PC-9 (cell line): Measurements from ENCODE around the gene CHRNB1. TPM values are rescaled to one million over a fixed set of nuclear protein-coding genes. Genes with fewer than 3 reads are reported as not detected.

Source experiments
- BruUV-seq: library from RNA; stranded (reverse); fragments of 400-500 nt; replicated peaks from 2 replicates; lab custom pipeline; 2021; lab: Mats Ljungman, UMichigan
- CTCF ChIA-PET: fragments of 300-600 bp; sonication (Branson Sonifier 250); formaldehyde crosslinking; loops from one replicate; lab custom pipeline; 2022; ENCODE audit warnings: antibody characterized with exemption; lab: Charles Lee
- POLR2A ChIA-PET: fragments of 300-600 bp; sonication (Branson Sonifier 250); formaldehyde crosslinking; loops from one replicate; lab custom pipeline; 2022; ENCODE audit warnings: antibody characterized with exemption; ENCODE audit not compliant: unreplicated experiment; lab: Charles Lee
- DNase-seq, 2 experiments: peaks; one replicate each; pipeline versions ENCODE4 v3.0.0 to v3.0.0-alpha.2; 2015 to 2022; ENCODE audit warnings: mixed read lengths in 1 of 2
- H2AFZ ChIP-seq: fragments of 200-600 bp; sonication (generic); 2 replicates; pipeline ENCODE4 v1.8.1; 2017; ENCODE audit warnings: antibody characterized with exemption
- H3F3A ChIP-seq: fragments of 200-600 bp; sonication (generic); 2 replicates; pipeline ENCODE4 v1.8.1; 2017; ENCODE audit warnings: antibody characterized with exemption, mild to moderate bottlenecking, low read depth; ENCODE audit not compliant: insufficient read depth
- H3K27ac ChIP-seq: fragments of 200-600 bp; sonication (generic); 2 replicates; pipeline ENCODE4 v1.6.1; 2016; ENCODE audit warnings: mixed run types
- H3K27me3 ChIP-seq: fragments of 200-600 bp; sonication (generic); 2 replicates; pipeline ENCODE4 v1.6.1; 2016; ENCODE audit warnings: low read depth, mixed run types; ENCODE audit not compliant: insufficient read depth
- H3K36me3 ChIP-seq: fragments of 200-600 bp; sonication (generic); 2 replicates; pipeline ENCODE4 v1.6.1; 2016; ENCODE audit warnings: low read depth, mixed run types
- H3K4me1 ChIP-seq: fragments of 200-600 bp; sonication (generic); replicated peaks from 2 replicates; pipeline ENCODE4 v1.6.1; 2016; ENCODE audit warnings: mixed run types; ENCODE audit not compliant: insufficient read depth
- H3K4me2 ChIP-seq: fragments of 200-600 bp; sonication (generic); 2 replicates; pipeline ENCODE4 v1.6.1; 2017; ENCODE audit warnings: mixed run types
- H3K4me3 ChIP-seq: fragments of 200-600 bp; sonication (generic); 2 replicates; pipeline ENCODE4 v1.6.1; 2016; ENCODE audit warnings: mixed run types
- H3K79me2 ChIP-seq: fragments of 200-600 bp; sonication (generic); 2 replicates; pipeline ENCODE4 v1.6.1; 2017; ENCODE audit warnings: low read depth, mixed run types
- H3K9me2 ChIP-seq: fragments of 200-600 bp; sonication (generic); 2 replicates; pipeline ENCODE4 v1.8.1; 2017; ENCODE audit warnings: mild to moderate bottlenecking; ENCODE audit not compliant: insufficient read depth
- H3K9me3 ChIP-seq: fragments of 200-600 bp; sonication (generic); 2 replicates; pipeline ENCODE4 v1.8.1; 2016; ENCODE audit warnings: low read depth; ENCODE audit not compliant: insufficient read depth
- H4K20me1 ChIP-seq: fragments of 200-600 bp; sonication (generic); 2 replicates; pipeline ENCODE4 v1.8.1; 2017; ENCODE audit not compliant: insufficient read depth
- CTCF ChIP-seq: fragments of 200-600 bp; sonication (generic); conservative IDR thresholded peaks from 2 replicates; pipeline ENCODE4 v1.6.1; 2017; ENCODE audit warnings: mixed run types, antibody characterized with exemption, mild to moderate bottlenecking, moderate library complexity
- EZH2 ChIP-seq: fragments of 200-600 bp; sonication (generic); IDR thresholded peaks from 2 replicates; pipeline ENCODE4 v1.8.0; 2017; ENCODE audit warnings: antibody characterized with exemption, low read depth
- intact Hi-C: fragments of 100-400 bp; cut with micrococcal nuclease; formaldehyde crosslinking; loops from one replicate; pipeline ENCODE4 v1.10.0; 2022; ENCODE audit not compliant: unreplicated experiment
- total RNA-seq: library from RNA; stranded (reverse); gene quantifications from 2 replicates; pipeline ENCODE4 v1.2.3, GENCODE V29; 2021

Gene CHRNB1
- total RNA-seq, 1 experiment from 2014 or later = 53.4 TPM

GRCh38 chr17:7465597-7466275 is 20.9 kb downstream of the CHRNB1 start:
- Histone ChIP-seq H3K4me3 (no peak overlapping the region), H3K27me3 (no peaks in the 10 kb centered on the region), H3K9me3 (no peaks in the 10 kb centered on the region), H3K79me2 (no peaks in the 10 kb centered on the region), H3K9me2 (no peaks in the 10 kb centered on the region), H3K36me3 (no peaks in the 10 kb centered on the region), H4K20me1 (no peaks in the 10 kb centered on the region), H3K27ac (no peak overlapping the region), H2AFZ (no peak overlapping the region), H3K4me2 (no peak overlapping the region), H3F3A (no peaks in the 10 kb centered on the region), H3K4me1 (no peaks in the 10 kb centered on the region)
- ChIA-PET POLR2A (no interaction called here), CTCF (no interaction called here)
- no peak for TF ChIP-seq CTCF
- no peak for TF ChIP-seq EZH2
- intact Hi-C loops = no loop called here
- DNase-seq = no peak
- BruUV-seq = no TSS peak

- Histone ChIP-seq H3K27me3 (no peaks in the 10 kb centered on the region), H4K20me1 (no peaks in the 10 kb centered on the region), H3K4me1 (no peaks in the 10 kb centered on the region), H3K9me2 (no peaks in the 10 kb centered on the region), H3K4me2 (no peak overlapping the region), H3K9me3 (no peaks in the 10 kb centered on the region), H3K4me3 (no peak overlapping the region), H3F3A (no peaks in the 10 kb centered on the region), H2AFZ (no peak overlapping the region), H3K79me2 (no peaks in the 10 kb centered on the region), H3K27ac (no peak overlapping the region), H3K36me3 (no peaks in the 10 kb centered on the region)
- DNase-seq = no peak
- intact Hi-C loops = no loop called here
- TF ChIP-seq EZH2 = no peak
- CTCF ChIA-PET = no interaction called here
- POLR2A ChIA-PET = no interaction called here
- no TSS peak for BruUV-seq
Measured at GRCh38 chr17:7466318-7466638, 21.4 kb downstream of the CHRNB1 start.

- Histone ChIP-seq H4K20me1 (no peaks in the 10 kb centered on the region), H3F3A (no peaks in the 10 kb centered on the region), H3K4me2 (no peak overlapping the region), H3K36me3 (no peaks in the 10 kb centered on the region), H3K4me1 (no peaks in the 10 kb centered on the region), H3K9me3 (no peaks in the 10 kb centered on the region), H3K79me2 (no peaks in the 10 kb centered on the region), H3K9me2 (no peaks in the 10 kb centered on the region), H3K27me3 (no peaks in the 10 kb centered on the region), H2AFZ (no peak overlapping the region), H3K27ac (no peak overlapping the region), H3K4me3 (no peak overlapping the region)
- DNase-seq = no peak
- ChIA-PET POLR2A (no interaction called here), CTCF (no interaction called here)
- intact Hi-C loops = no loop called here
- BruUV-seq = no TSS peak
- TF ChIP-seq CTCF = no peak
- TF ChIP-seq EZH2 = no peak
Measured at GRCh38 chr17:7466639-7467341, 21.9 kb downstream of the CHRNB1 start.
